ENCODE results near the gene ARID3A. TPM values are rescaled to one million over a fixed set of nuclear protein-coding genes. Genes with fewer than 3 reads are reported as not detected.

The ARID3A gene
- total and polyA plus RNA-seq, 12 donors, result 3.0 to 11.7 (median 5.0) TPM

DNA sequence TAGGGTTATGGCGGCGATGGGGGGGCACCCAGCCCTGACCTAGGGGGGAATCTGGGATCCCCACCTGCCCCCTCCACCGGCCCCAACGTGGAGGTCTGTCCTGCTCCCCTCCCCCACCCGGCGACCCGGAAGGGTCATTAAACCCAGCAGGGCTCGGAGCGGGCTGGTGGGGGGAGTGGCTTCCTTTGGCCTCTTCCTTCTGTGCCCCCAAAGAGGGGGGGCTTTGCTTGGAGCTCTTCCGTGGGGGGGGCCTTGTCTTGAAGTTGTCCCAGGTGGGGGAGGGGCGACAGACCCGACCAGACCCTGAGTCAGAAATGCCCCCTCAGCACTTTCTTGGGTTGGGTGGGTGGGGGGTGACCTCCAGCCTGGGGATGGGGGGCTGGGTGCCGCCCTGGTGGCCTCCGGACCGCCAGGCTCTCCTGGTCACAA, 1.5 kb downstream of the ARID3A start:
- Histone ChIP-seq H3K36me3 (peaks cover 0 to 7% (median 0%) of the 10 kb centered on the region in 9 donors), H3K27me3 (no peaks in the 10 kb centered on the region), H3K27ac (peak overlapping the region in 9 of 10 donors; percentile 54 to 98 (median 85)), H3K9me3 (no peaks in the 10 kb centered on the region), H3K4me1 (peaks cover 7 to 46% (median 20%) of the 10 kb centered on the region in 9 donors), H3K4me3 (peak overlapping the region; percentile 51 to 99 (median 84))
- TF ChIP-seq, protein P1, sequence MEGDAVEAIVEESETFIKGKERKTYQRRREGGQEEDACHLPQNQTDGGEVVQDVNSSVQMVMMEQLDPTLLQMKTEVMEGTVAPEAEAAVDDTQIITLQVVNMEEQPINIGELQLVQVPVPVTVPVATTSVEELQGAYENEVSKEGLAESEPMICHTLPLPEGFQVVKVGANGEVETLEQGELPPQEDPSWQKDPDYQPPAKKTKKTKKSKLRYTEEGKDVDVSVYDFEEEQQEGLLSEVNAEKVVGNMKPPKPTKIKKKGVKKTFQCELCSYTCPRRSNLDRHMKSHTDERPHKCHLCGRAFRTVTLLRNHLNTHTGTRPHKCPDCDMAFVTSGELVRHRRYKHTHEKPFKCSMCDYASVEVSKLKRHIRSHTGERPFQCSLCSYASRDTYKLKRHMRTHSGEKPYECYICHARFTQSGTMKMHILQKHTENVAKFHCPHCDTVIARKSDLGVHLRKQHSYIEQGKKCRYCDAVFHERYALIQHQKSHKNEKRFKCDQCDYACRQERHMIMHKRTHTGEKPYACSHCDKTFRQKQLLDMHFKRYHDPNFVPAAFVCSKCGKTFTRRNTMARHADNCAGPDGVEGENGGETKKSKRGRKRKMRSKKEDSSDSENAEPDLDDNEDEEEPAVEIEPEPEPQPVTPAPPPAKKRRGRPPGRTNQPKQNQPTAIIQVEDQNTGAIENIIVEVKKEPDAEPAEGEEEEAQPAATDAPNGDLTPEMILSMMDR (IDR thresholded peaks at IDR 0.05), result no peak
- ATAC-seq (no peak), DNase-seq (peak in 1 of 2 donors; percentile 42)
- 11 to 18% methylated on average over 15 of the region's 15 CpGs for WGBS, 2 donors
- intact Hi-C loops (cut with DNase I), result loop anchor here in 3 of 10 donors (5.0 to 10.0 kb wide), 3 partner anchors 307 to 317 kb away; partner anchors contain the start of genes ATP5F1D (in 2 of the 3), CBARP (in 1 of the 3) and MIDN (in 1 of the 3)

DNA sequence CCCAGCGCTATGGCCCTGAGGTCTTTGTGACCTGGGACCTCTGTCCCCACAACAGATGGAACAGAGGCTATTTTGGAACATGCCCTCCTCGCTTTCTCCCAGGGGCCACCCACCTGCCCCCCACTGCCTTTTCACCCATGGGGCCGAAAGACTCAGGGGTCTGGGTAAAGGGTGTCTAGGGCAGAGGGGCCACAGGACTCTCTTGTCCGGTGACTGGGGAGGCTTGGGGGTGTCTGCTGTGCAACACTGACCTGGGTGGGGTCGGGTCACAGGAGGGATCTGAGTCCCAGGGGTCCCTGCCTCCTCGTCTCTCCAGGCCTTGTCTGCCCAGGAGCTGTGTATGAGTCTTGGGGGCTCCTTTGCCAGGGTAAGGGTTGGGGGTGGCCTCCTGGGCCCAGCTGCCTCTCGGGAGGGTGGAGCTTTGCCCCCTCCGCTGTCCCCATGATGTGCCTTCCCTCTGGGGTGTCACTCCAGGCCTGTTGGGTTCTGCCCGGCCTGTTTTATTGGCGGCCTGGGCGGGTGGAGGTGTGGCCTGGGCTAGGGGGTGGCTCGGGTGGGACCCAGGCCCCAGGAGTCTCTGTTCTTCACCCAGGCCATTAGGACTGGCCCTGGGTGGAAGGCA, 2.1 kb downstream of the ARID3A start:
- Histone ChIP-seq H3K9me3 (no peaks in the 10 kb centered on the region), H3K27ac (peak overlapping the region in 7 of 10 donors; percentile 70 to 98 (median 87)), H3K27me3 (no peaks in the 10 kb centered on the region), H3K36me3 (peaks cover 0 to 7% (median 0%) of the 10 kb centered on the region in 9 donors), H3K4me3 (peak overlapping the region in 8 of 10 donors; percentile 67 to 99 (median 86)), H3K4me1 (peaks cover 12 to 52% (median 26%) of the 10 kb centered on the region in 9 donors)
- intact Hi-C loops (cut with DNase I), result loop anchor here in 4 of 10 donors (2.0 to 10.0 kb wide), 4 partner anchors 69 to 317 kb away; partner anchors contain the start of genes ATP5F1D (in 2 of the 4), CBARP (in 1 of the 4) and MIDN (in 1 of the 4)
- TF ChIP-seq, protein P1 (IDR thresholded peaks at IDR 0.05), result no peak
- peak in 1 of 2 donors; percentile 14 for DNase-seq
- ATAC-seq, result no peak
- WGBS, 2 donors, result 73 to 75% methylated on average over 12 of the region's 12 CpGs

DNA sequence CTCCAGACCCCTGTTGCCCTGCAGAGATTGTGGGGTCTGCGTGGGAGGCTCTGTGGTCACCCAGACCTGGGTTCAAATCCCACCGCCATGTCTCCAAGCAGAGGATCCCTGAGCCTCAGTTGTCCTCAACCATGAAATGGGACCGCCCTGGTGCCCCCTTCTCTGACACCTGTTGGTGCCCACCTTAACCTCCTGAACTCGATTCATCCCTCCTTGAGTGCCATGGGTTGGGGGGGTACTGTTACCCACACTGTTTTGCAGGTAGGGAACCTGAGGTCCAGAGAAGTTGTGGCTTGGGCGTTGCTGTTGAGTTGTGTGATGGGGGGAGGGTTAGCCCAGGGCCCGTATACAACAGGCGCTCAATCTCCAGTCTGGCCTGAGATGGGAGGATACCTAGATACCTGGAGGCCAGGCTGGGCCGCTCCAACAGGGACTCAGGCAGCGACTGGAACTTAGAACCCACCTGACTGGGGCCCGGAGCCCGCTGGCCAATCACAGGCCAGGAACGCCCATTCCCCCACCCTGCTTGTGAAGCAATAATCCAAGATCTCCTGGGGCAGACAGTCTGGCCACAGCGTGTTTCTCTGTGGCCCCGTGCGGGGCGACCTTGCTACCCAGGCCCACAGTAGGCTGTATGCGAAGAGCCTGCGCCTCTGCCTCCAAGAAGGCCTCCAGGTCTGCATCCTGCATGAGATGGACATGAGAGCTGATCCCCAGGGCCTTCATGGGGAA, 2.8 kb downstream of the ARID3A start:
- 90 to 92% methylated on average over 18 of the region's 18 CpGs for WGBS, 2 donors
- Histone ChIP-seq H3K9me3 (no peaks in the 10 kb centered on the region), H3K36me3 (peaks cover 0 to 7% (median 0%) of the 10 kb centered on the region in 9 donors), H3K4me3 (no peak overlapping the region), H3K27me3 (no peaks in the 10 kb centered on the region), H3K27ac (peak overlapping the region in 2 of 10 donors; percentile 88 to 98), H3K4me1 (peaks cover 20 to 58% (median 33%) of the 10 kb centered on the region in 9 donors)
- ATAC-seq (no peak), DNase-seq (peak in 1 of 2 donors; percentile 28)
- intact Hi-C loops (cut with DNase I), result loop anchor here in 4 of 10 donors (2.0 to 10.0 kb wide), 4 partner anchors 68 to 316 kb away; partner anchors contain the start of genes ATP5F1D (in 2 of the 4), CBARP (in 1 of the 4) and MIDN (in 1 of the 4)
- TF ChIP-seq, protein P1 (IDR thresholded peaks at IDR 0.05), result no peak

Measured in heart right ventricle (tissue), 16 donors.